Fibroblast of skin of left quadriceps (primary cell): ENCODE results near the gene FAM13B.
"Not testable (repeated sequence)": the region's sequence is repeated elsewhere in the genome, so short reads cannot be mapped to it uniquely, and the experiment has no call there.

ENCODE experiments used
- DNase-seq, 2 experiments: peaks; one replicate each; pipeline ENCODE4 v3.0.0-alpha.2; 2013; ENCODE audit warnings: low read depth in 2 of 2

The FAM13B gene

GRCh38 chr5:137989419-137989818 is 43.5 kb downstream of the FAM13B start:
- DNase-seq = no peak

- no peak for DNase-seq
These were observed 57.7 kb downstream of the FAM13B start for GRCh38 chr5:137975208-137975607.

DNA sequence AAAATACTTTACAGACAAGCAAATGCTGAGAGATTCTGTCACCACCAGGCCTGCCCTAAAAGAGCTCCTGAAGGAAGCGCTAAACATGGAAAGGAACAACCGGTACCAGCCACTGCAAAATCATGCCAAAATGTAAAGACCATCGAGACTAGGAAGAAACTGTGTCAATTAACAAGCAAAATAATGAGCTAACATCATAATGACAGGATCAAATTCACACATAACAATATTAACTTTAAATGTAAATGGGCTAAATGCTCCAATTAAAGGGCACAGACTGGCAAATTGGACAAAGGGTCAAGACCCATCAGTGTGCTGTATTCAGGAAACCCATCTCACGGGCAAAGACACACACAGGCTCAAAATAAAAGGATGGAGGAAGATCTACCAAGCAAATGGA is 62.5 kb downstream of the FAM13B start:
- not testable (repeated sequence) for DNase-seq

DNA sequence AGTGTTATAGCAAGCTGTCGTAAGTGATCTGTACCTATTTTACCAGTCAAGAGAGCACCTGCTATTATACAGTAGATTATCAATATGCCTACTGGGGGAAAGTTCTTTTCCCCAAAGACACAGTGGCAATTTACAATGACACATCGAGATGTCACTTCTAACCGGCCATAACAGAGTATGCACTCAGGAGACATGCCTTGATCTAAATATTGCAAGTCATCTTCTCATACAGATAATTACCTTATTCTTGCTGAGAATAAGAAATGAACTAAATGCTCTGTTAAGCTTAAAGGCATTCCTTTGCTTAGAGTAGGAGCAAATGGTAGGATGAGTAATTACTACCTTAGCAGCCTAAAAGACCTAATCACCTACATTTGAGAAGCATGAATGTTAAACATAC is 72.1 kb downstream of the FAM13B start:
- DNase-seq = no peak

GRCh38 chr5:137960141-137960540 is 72.7 kb downstream of the FAM13B start:
- no peak for DNase-seq

DNA sequence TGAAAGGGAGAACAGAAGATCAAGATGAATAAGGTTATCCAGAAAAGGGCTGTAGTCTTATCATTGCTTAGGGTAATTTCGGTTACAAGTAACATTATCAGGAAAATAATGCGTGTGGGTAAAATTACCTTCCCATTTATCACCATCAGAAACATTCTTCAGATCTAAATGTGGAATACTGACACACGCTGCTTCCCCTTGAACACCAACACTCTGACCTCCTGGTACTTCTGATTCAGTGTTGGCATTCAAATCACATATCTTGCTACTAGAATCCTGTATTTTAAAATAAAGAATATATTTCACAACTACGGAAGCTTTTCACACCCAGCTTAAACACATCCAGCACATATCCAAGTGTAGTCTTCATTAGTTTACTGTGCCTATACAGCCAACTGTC is 73.4 kb downstream of the FAM13B start:
- DNase-seq = no peak

DNA sequence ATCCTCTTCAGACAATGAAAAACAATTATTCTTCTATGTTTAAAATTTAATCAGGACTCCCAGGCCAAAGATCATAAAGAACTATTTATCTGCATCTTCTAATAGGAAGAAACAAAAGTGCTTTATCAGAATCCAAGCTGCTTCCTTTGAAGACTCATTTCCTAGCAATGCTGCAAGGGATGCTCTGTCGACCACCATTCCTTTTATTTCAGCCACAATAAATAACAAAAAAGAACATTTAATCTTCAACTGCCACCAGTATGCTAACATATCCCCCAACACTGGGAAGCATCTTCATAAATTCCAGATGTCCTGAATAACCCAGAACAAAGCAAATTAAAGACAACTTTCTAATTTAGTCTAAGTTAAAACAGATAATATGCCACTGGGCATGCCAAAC is 74.9 kb downstream of the FAM13B start:
- no peak for DNase-seq

- peak; percentile 57 to 58 for DNase-seq
These were observed 78.6 kb downstream of the FAM13B start for GRCh38 chr5:137954131-137954879.

DNA sequence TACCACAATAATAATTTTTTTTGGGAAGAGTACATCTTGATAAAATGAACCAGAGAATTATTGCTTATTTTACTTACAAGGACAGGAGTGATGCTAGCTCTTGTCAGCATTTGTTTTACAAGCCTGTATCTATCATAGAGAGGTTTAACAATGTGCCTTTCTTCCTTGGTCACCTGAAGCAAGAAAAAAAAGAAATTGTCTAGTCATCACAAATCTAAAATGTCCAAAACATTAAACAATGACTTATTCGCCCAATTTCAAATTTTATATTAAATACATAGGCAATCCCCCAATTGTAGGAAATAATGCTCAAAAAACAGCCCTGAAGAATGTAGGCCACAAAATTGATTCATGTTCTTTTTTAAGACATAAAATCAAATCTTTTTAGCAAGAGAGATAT is 87.1 kb downstream of the FAM13B start:
- DNase-seq = no peak

GRCh38 chr5:137944280-137944679 is 88.6 kb downstream of the FAM13B start:
- DNase-seq = not testable (repeated sequence)

GRCh38 chr5:137939331-137939730 is 93.5 kb downstream of the FAM13B start:
- no peak for DNase-seq

DNA sequence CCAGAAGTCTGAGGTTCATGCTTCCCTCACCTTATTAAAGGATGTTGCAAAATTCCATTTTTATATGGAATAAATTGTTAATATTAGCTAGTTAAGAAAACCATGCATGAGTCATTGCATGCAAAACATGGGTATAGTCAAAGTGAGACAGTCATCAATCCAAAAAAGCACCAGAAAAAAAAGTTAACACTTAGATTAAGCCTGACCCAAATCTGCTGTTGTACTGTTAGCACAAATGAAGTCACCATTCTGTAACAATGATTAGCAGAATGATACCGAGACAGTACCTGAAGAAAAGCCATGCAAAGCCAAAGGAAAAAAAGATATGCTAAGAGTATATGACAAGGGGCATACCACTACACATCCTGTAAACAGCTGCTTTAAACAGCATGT is 94.1 kb downstream of the FAM13B start:
- no peak for DNase-seq

- no peak for DNase-seq
These were observed 94.7 kb downstream of the FAM13B start for GRCh38 chr5:137937994-137938750.

GRCh38 chr5:137935694-137936093 is 97.2 kb downstream of the FAM13B start:
- DNase-seq = no peak

DNA sequence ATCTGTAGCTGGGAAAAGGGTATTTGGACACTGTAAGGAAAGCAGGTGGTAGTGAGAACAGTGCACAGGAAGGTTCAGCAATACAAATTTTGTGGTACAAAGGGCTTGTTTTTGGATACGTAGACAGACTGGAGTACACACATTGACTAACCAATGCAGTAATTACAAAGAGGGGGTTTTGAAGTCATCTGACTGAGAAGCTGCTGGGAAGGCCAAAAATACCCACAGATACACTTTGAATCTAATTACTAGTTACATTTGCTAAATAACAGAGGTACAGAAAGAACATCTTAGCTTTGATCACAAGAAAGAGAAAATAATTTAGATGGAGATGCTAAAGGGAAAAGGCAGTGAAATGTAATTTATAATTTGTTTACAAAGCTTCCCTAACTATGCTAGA is 97.7 kb downstream of the FAM13B start:
- no peak for DNase-seq

- DNase-seq = peak; percentile 39 to 40
These were observed 99.4 kb downstream of the FAM13B start for GRCh38 chr5:137933491-137933911.

- no peak for DNase-seq
These were observed 100.1 kb downstream of the FAM13B start for GRCh38 chr5:137932800-137933199.

GRCh38 chr5:137923856-137924255 is 109.0 kb downstream of the FAM13B start:
- peak in 1 of 2 experiments; percentile 3 for DNase-seq

DNA sequence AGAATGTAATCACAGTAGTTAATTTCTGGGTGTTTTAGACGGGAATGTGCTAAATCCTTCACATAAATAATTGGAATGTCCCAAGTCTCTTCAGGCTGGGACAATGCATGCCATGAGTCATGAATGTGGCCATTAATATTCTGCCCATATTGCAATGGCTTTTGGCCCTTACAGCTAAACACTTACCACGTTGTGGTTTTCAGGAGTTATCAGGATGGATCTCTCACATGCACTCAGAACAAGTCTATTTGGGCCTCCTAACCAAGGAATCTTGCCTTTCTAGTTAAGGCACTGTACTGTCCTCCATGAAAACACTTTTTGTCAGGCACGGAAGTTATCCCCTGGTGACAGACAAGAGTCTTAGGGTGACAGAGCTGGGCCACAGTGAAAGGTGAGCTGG is 110.9 kb downstream of the FAM13B start:
- DNase-seq = peak; percentile 11 to 18

- no peak for DNase-seq
These were observed 116.0 kb downstream of the FAM13B start for GRCh38 chr5:137916923-137917322.

DNA sequence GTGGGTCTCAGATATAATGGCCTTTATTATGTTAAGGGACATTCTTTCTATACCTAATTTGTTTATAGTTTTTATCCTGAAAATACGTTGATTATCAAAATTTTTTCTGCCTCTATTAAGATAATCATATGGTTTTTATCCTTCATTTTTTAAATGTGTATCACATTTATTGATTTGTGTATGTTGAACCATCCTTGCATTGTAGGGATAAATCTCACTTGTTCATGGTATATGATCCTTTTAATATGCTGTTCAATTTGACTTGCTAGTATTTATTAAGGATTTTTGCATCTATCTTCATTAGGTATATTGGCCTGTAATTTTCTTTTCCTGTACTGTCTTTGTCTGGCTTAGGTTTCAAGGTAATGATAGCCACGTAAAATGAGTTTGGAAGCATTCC is 118.1 kb downstream of the FAM13B start:
- DNase-seq = no peak

DNA sequence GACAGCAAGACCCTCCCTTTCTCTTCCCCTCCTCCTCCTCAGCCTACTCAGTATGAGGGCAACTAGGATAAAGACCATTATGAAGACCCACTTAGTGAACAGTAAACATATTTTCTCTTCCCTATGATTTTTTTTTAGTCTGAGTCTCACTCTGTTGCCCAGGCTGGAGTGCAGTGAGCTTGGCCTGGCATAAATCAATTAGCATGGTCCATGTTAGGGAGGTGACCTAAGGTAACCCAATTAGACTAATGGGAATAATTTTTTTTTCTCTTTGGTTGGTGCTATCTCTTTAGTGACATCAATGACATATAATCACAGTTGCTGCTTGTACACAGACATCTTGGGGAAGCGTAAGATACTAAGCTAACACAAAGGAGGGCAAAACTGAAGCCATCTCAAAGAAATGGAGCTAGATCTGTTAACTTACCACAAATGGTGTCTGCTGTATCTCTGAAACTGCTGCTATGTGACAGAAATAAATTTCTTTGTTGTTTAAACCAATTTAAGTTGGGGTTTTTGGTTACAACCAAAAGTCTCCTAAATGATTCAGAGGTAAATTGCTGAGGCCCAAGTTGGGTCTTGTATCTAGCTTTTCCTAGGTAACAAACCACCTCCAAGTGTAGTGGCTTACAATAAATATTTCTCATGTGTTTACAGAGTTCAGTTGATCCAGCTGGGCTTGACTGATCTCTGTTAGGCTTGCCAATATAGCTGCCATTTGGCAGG is 130.3 kb downstream of the FAM13B start:
- no peak for DNase-seq
